ENCODE data around the gene ABAT. TPM values are rescaled to one million over a fixed set of nuclear protein-coding genes. Genes with fewer than 3 reads are reported as not detected.

ABAT gene
- total and polyA plus RNA-seq, 5 donors from 2014 or later, result 2.3 to 13.9 (median 3.3) TPM

- Mint-ChIP-seq H3K9me3 (no peaks in the 10 kb centered on the region), H3K27ac (no peak overlapping the region), H3K4me3 (no peak overlapping the region), H3K4me1 (no peaks in the 10 kb centered on the region), H3K27me3 (no peaks in the 10 kb centered on the region), H3K36me3 (peaks cover 35% of the 10 kb centered on the region)
- DNase-seq, result no peak
- Histone ChIP-seq H3K27me3 (ENCODE audit: control insufficient read depth, insufficient read depth, low read length) (no peaks in the 10 kb centered on the region), H3K9me3 (ENCODE audit: control insufficient read depth in 2 of 2, low read length in 2 of 2) (no peaks in the 10 kb centered on the region), H3K36me3 (ENCODE audit: control insufficient read depth, insufficient read depth, low read length) (peaks cover 11% of the 10 kb centered on the region), H3K4me3 (ENCODE audit: low read depth, low read length) (no peak overlapping the region), H3K4me1 (ENCODE audit: control insufficient read depth, insufficient read depth, low read length, poor library complexity, severe bottlenecking) (no peaks in the 10 kb centered on the region), H3K27ac (ENCODE audit: insufficient read depth, low read length, poor library complexity, severe bottlenecking) (no peak overlapping the region)
- ATAC-seq (ENCODE audit: low read depth in 2 of 2), result no peak
These were observed 85.6 kb downstream of the ABAT start for GRCh38 chr16:8760021-8760420.

GRCh38 chr16:8761078-8761477, 86.7 kb downstream of the ABAT start:
- no peak for DNase-seq
- no peak for ATAC-seq (ENCODE audit: low read depth in 2 of 2)
- no peaks in the 10 kb centered on the region for H3K27me3 Mint-ChIP-seq
- Histone ChIP-seq H3K4me1 (ENCODE audit: control insufficient read depth, insufficient read depth, low read length, poor library complexity, severe bottlenecking) (no peaks in the 10 kb centered on the region), H3K27me3 (ENCODE audit: control insufficient read depth, insufficient read depth, low read length) (no peaks in the 10 kb centered on the region), H3K4me3 (ENCODE audit: low read depth, low read length) (no peak overlapping the region), H3K9me3 (ENCODE audit: control insufficient read depth in 2 of 2, low read length in 2 of 2) (no peaks in the 10 kb centered on the region), H3K27ac (ENCODE audit: insufficient read depth, low read length, poor library complexity, severe bottlenecking) (no peak overlapping the region), H3K36me3 (ENCODE audit: control insufficient read depth, insufficient read depth, low read length) (peaks cover 13% of the 10 kb centered on the region)
- H3K4me3 Mint-ChIP-seq, result no peak overlapping the region
- H3K4me1 Mint-ChIP-seq, result no peaks in the 10 kb centered on the region
- peaks cover 40% of the 10 kb centered on the region for H3K36me3 Mint-ChIP-seq
- no peaks in the 10 kb centered on the region for H3K9me3 Mint-ChIP-seq
- no peak overlapping the region for H3K27ac Mint-ChIP-seq

GRCh38 chr16:8762254-8762653, 87.8 kb downstream of the ABAT start:
- no peak overlapping the region for H3K27ac ChIP-seq (ENCODE audit: insufficient read depth, low read length, poor library complexity, severe bottlenecking)
- no peaks in the 10 kb centered on the region for H3K27me3 Mint-ChIP-seq
- no peak overlapping the region for H3K4me3 Mint-ChIP-seq
- no peaks in the 10 kb centered on the region for H3K4me1 Mint-ChIP-seq
- H3K4me1 ChIP-seq (ENCODE audit: control insufficient read depth, insufficient read depth, low read length, poor library complexity, severe bottlenecking), result no peaks in the 10 kb centered on the region
- peaks cover 34% of the 10 kb centered on the region for H3K36me3 Mint-ChIP-seq
- no peak overlapping the region for H3K4me3 ChIP-seq (ENCODE audit: low read depth, low read length)
- no peak for ATAC-seq (ENCODE audit: low read depth in 2 of 2)
- H3K27ac Mint-ChIP-seq, result no peak overlapping the region
- DNase-seq, result no peak
- H3K27me3 ChIP-seq (ENCODE audit: control insufficient read depth, insufficient read depth, low read length), result no peaks in the 10 kb centered on the region
- H3K36me3 ChIP-seq (ENCODE audit: control insufficient read depth, insufficient read depth, low read length), result peaks cover 14% of the 10 kb centered on the region
- H3K9me3 Mint-ChIP-seq, result no peaks in the 10 kb centered on the region
- H3K9me3 ChIP-seq (ENCODE audit: control insufficient read depth in 2 of 2, low read length in 2 of 2), result no peaks in the 10 kb centered on the region

GRCh38 chr16:8763083-8763482, 88.7 kb downstream of the ABAT start:
- no peak overlapping the region for H3K27ac ChIP-seq (ENCODE audit: insufficient read depth, low read length, poor library complexity, severe bottlenecking)
- DNase-seq (no peak), ATAC-seq (ENCODE audit: low read depth in 2 of 2) (no peak)
- Mint-ChIP-seq H3K36me3 (peaks cover 28% of the 10 kb centered on the region), H3K4me3 (no peak overlapping the region), H3K4me1 (no peaks in the 10 kb centered on the region), H3K9me3 (no peaks in the 10 kb centered on the region), H3K27ac (no peak overlapping the region), H3K27me3 (no peaks in the 10 kb centered on the region)
- no peaks in the 10 kb centered on the region for H3K27me3 ChIP-seq (ENCODE audit: control insufficient read depth, insufficient read depth, low read length)
- no peak overlapping the region for H3K4me3 ChIP-seq (ENCODE audit: low read depth, low read length)
- H3K36me3 ChIP-seq (ENCODE audit: control insufficient read depth, insufficient read depth, low read length), result peaks cover 13% of the 10 kb centered on the region
- no peaks in the 10 kb centered on the region for H3K4me1 ChIP-seq (ENCODE audit: control insufficient read depth, insufficient read depth, low read length, poor library complexity, severe bottlenecking)
- no peaks in the 10 kb centered on the region for H3K9me3 ChIP-seq (ENCODE audit: control insufficient read depth in 2 of 2, low read length in 2 of 2)

- Mint-ChIP-seq H3K4me3 (no peak overlapping the region), H3K36me3 (peaks cover 29% of the 10 kb centered on the region), H3K27me3 (no peaks in the 10 kb centered on the region), H3K9me3 (no peaks in the 10 kb centered on the region), H3K4me1 (no peaks in the 10 kb centered on the region), H3K27ac (no peak overlapping the region)
- H3K36me3 ChIP-seq (ENCODE audit: control insufficient read depth, insufficient read depth, low read length), result peaks cover 19% of the 10 kb centered on the region
- no peaks in the 10 kb centered on the region for H3K27me3 ChIP-seq (ENCODE audit: control insufficient read depth, insufficient read depth, low read length)
- no peak overlapping the region for H3K27ac ChIP-seq (ENCODE audit: insufficient read depth, low read length, poor library complexity, severe bottlenecking)
- DNase-seq (no peak), ATAC-seq (ENCODE audit: low read depth in 2 of 2) (no peak)
- H3K4me1 ChIP-seq (ENCODE audit: control insufficient read depth, insufficient read depth, low read length, poor library complexity, severe bottlenecking), result no peaks in the 10 kb centered on the region
- H3K9me3 ChIP-seq (ENCODE audit: control insufficient read depth in 2 of 2, low read length in 2 of 2), result no peaks in the 10 kb centered on the region
- no peak overlapping the region for H3K4me3 ChIP-seq (ENCODE audit: low read depth, low read length)
These were observed 89.5 kb downstream of the ABAT start for GRCh38 chr16:8763899-8764298.

GRCh38 chr16:8764525-8765250, 90.3 kb downstream of the ABAT start:
- Mint-ChIP-seq H3K4me1 (no peaks in the 10 kb centered on the region), H3K27ac (no peak overlapping the region), H3K36me3 (peaks cover 29% of the 10 kb centered on the region), H3K4me3 (no peak overlapping the region), H3K9me3 (no peaks in the 10 kb centered on the region), H3K27me3 (no peaks in the 10 kb centered on the region)
- Histone ChIP-seq H3K27me3 (ENCODE audit: control insufficient read depth, insufficient read depth, low read length) (no peaks in the 10 kb centered on the region), H3K36me3 (ENCODE audit: control insufficient read depth, insufficient read depth, low read length) (peaks cover 21% of the 10 kb centered on the region), H3K9me3 (ENCODE audit: control insufficient read depth in 2 of 2, low read length in 2 of 2) (no peaks in the 10 kb centered on the region), H3K27ac (ENCODE audit: insufficient read depth, low read length, poor library complexity, severe bottlenecking) (no peak overlapping the region), H3K4me1 (ENCODE audit: control insufficient read depth, insufficient read depth, low read length, poor library complexity, severe bottlenecking) (no peaks in the 10 kb centered on the region), H3K4me3 (ENCODE audit: low read depth, low read length) (no peak overlapping the region)
- DNase-seq, result no peak
- no peak for ATAC-seq (ENCODE audit: low read depth in 2 of 2)

- Histone ChIP-seq H3K9me3 (ENCODE audit: control insufficient read depth in 2 of 2, low read length in 2 of 2) (no peaks in the 10 kb centered on the region), H3K4me3 (ENCODE audit: low read depth, low read length) (no peak overlapping the region), H3K27ac (ENCODE audit: insufficient read depth, low read length, poor library complexity, severe bottlenecking) (no peak overlapping the region), H3K36me3 (ENCODE audit: control insufficient read depth, insufficient read depth, low read length) (peaks cover 20% of the 10 kb centered on the region), H3K27me3 (ENCODE audit: control insufficient read depth, insufficient read depth, low read length) (no peaks in the 10 kb centered on the region), H3K4me1 (ENCODE audit: control insufficient read depth, insufficient read depth, low read length, poor library complexity, severe bottlenecking) (no peaks in the 10 kb centered on the region)
- H3K27ac Mint-ChIP-seq, result no peak overlapping the region
- H3K4me1 Mint-ChIP-seq, result no peaks in the 10 kb centered on the region
- no peak for DNase-seq
- H3K27me3 Mint-ChIP-seq, result no peaks in the 10 kb centered on the region
- peaks cover 32% of the 10 kb centered on the region for H3K36me3 Mint-ChIP-seq
- no peaks in the 10 kb centered on the region for H3K9me3 Mint-ChIP-seq
- H3K4me3 Mint-ChIP-seq, result no peak overlapping the region
- ATAC-seq (ENCODE audit: low read depth in 2 of 2), result no peak
These were observed 92.8 kb downstream of the ABAT start for GRCh38 chr16:8767176-8767575.

GRCh38 chr16:8768283-8768682, 93.9 kb downstream of the ABAT start:
- Mint-ChIP-seq H3K27me3 (no peaks in the 10 kb centered on the region), H3K4me3 (no peak overlapping the region), H3K9me3 (no peaks in the 10 kb centered on the region), H3K36me3 (peaks cover 37% of the 10 kb centered on the region), H3K27ac (no peak overlapping the region), H3K4me1 (no peaks in the 10 kb centered on the region)
- ATAC-seq (ENCODE audit: low read depth in 2 of 2) (no peak), DNase-seq (no peak)
- peaks cover 25% of the 10 kb centered on the region for H3K36me3 ChIP-seq (ENCODE audit: control insufficient read depth, insufficient read depth, low read length)
- no peaks in the 10 kb centered on the region for H3K9me3 ChIP-seq (ENCODE audit: control insufficient read depth in 2 of 2, low read length in 2 of 2)
- H3K4me1 ChIP-seq (ENCODE audit: control insufficient read depth, insufficient read depth, low read length, poor library complexity, severe bottlenecking), result no peaks in the 10 kb centered on the region
- H3K27me3 ChIP-seq (ENCODE audit: control insufficient read depth, insufficient read depth, low read length), result no peaks in the 10 kb centered on the region
- H3K27ac ChIP-seq (ENCODE audit: insufficient read depth, low read length, poor library complexity, severe bottlenecking), result no peak overlapping the region
- no peak overlapping the region for H3K4me3 ChIP-seq (ENCODE audit: low read depth, low read length)
